HFFc6 (cell line): ENCODE data around the gene MBNL2. TPM values are rescaled to one million over a fixed set of nuclear protein-coding genes. Genes with fewer than 3 reads are reported as not detected.

Experiments used
- DNase-seq: peaks from one replicate; pipeline ENCODE4 v3.0.0-alpha.2; 2018
- H3K27ac Mint-ChIP-seq: 2 replicates; pipeline ENCODE4 v1.8.0; 2020; ENCODE audit warnings: mild to moderate bottlenecking, mixed read lengths
- H3K27me3 Mint-ChIP-seq: 2 replicates; pipeline ENCODE4 v1.8.0; 2021; ENCODE audit warnings: mild to moderate bottlenecking, moderate library complexity, mixed read lengths; ENCODE audit not compliant: insufficient read depth
- H3K36me3 Mint-ChIP-seq: 2 replicates; pipeline ENCODE4 v1.8.0; 2021; ENCODE audit warnings: low read depth, mixed read lengths
- H3K4me1 Mint-ChIP-seq: 2 replicates; pipeline ENCODE4 v1.8.0; 2020; ENCODE audit warnings: low read depth, mixed read lengths
- H3K4me3 Mint-ChIP-seq: 2 replicates; pipeline ENCODE4 v1.8.0; 2020; ENCODE audit warnings: mild to moderate bottlenecking, moderate library complexity, mixed read lengths
- H3K9me3 Mint-ChIP-seq: 2 replicates; pipeline ENCODE4 v1.8.0; 2020; ENCODE audit warnings: mild to moderate bottlenecking, mixed read lengths
- total RNA-seq, 6 experiments: library from RNA; stranded (reverse); fragmentation: NEBNext Ultra II Directional; extraction: Animal tissue kit (Norgen Biotek cat#: 25700); gene quantifications; 2 replicates in 1 of 6; 3 replicates in 5 of 6; pipeline ENCODE4 v1.2.3, GENCODE V29; 2021
- TF ChIP-seq, protein P1 (sequence below): fragments of 200-600 bp; sonication (generic); IDR thresholded peaks from 2 replicates; pipeline ENCODE4 v1.5.0; 2021; ENCODE audit warnings: antibody characterized with exemption, mild to moderate bottlenecking

MBNL2 gene
- total RNA-seq, 6 experiments from 2014 or later, result 78.5 to 138 (median 99.8) TPM

DNA sequence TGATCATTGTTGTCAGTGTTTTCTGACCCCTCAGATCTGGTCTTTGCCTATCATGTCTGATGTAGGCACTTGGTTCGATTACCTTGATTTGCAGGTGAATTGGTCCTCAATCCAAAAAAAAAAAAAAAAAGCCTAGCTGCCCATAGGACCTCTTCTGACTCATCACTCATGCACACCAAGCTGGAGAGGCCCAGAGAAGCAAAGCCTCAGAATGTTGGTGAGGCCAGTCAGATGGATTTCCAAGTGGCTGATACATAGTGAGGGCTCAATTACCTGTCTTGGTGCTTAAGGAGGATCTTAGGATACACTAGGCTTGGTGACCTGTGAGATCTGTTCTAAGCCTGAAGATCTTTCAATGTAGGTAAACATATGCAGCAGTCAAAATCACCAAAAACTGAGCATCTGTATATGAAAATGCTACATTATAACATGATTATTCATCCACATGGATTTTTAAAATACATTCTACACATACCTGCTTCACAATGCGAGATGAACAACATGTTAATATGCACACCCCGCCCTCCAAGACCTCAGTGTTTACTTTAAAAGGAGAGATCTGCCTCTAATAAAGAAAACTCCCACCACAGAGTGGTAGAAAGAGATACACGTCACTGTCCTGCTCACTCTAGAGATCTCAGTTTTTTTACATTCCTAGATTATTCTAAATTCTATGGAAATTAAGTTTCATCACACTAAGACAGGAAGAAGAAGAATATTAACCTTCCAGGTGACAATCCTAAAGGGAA lies 132.0 kb downstream of the MBNL2 start:
- Mint-ChIP-seq H3K27me3 (peaks cover 3% of the 10 kb centered on the region), H3K4me1 (peaks cover 25% of the 10 kb centered on the region), H3K27ac (peak overlapping the region; percentile 52), H3K4me3 (no peak overlapping the region), H3K9me3 (no peaks in the 10 kb centered on the region; the same call in 1 of the 2 replicates), H3K36me3 (peaks cover 68% of the 10 kb centered on the region)
- TF ChIP-seq, protein P1, sequence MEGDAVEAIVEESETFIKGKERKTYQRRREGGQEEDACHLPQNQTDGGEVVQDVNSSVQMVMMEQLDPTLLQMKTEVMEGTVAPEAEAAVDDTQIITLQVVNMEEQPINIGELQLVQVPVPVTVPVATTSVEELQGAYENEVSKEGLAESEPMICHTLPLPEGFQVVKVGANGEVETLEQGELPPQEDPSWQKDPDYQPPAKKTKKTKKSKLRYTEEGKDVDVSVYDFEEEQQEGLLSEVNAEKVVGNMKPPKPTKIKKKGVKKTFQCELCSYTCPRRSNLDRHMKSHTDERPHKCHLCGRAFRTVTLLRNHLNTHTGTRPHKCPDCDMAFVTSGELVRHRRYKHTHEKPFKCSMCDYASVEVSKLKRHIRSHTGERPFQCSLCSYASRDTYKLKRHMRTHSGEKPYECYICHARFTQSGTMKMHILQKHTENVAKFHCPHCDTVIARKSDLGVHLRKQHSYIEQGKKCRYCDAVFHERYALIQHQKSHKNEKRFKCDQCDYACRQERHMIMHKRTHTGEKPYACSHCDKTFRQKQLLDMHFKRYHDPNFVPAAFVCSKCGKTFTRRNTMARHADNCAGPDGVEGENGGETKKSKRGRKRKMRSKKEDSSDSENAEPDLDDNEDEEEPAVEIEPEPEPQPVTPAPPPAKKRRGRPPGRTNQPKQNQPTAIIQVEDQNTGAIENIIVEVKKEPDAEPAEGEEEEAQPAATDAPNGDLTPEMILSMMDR, result no peak
- DNase-seq, result peak; percentile 67

DNA sequence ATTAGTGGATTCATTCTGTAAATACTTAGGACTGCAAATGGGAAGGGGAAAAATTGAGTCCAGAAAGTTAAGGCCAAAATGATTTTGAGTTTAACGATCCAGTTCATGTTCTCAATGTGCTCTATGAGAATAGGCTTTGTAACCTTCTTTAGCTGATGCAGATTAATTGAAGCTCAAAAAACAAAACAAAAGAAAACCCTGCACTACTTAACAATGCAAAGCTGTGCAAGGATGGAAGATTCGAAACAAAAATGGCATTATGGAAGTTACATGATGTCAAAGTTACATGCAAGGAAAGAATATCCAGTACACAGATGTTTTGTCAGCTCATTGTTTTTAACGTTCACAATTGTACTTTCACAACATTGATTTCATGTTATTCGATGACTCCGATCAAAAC lies 132.7 kb downstream of the MBNL2 start:
- Mint-ChIP-seq H3K27me3 (peaks cover 3% of the 10 kb centered on the region), H3K36me3 (peaks cover 61% of the 10 kb centered on the region)

GRCh38 chr13:97356592-97356991 lies 134.5 kb downstream of the MBNL2 start:
- Mint-ChIP-seq H3K27me3 (peaks cover 8% of the 10 kb centered on the region), H3K4me1 (peaks cover 41% of the 10 kb centered on the region), H3K27ac (no peak overlapping the region), H3K36me3 (peaks cover 53% of the 10 kb centered on the region), H3K4me3 (no peak overlapping the region), H3K9me3 (no peaks in the 10 kb centered on the region)
- TF ChIP-seq, protein P1, result no peak
- DNase-seq, result no peak

More for the DNA sequence above, 132.7 kb downstream of the MBNL2 start:
- no peak for DNase-seq
- Mint-ChIP-seq H3K4me3 (no peak overlapping the region), H3K4me1 (peaks cover 32% of the 10 kb centered on the region), H3K9me3 (no peaks in the 10 kb centered on the region; the same call in 1 of the 2 replicates), H3K27ac (peak overlapping the region; percentile 52)
- TF ChIP-seq, protein P1, result no peak

DNA sequence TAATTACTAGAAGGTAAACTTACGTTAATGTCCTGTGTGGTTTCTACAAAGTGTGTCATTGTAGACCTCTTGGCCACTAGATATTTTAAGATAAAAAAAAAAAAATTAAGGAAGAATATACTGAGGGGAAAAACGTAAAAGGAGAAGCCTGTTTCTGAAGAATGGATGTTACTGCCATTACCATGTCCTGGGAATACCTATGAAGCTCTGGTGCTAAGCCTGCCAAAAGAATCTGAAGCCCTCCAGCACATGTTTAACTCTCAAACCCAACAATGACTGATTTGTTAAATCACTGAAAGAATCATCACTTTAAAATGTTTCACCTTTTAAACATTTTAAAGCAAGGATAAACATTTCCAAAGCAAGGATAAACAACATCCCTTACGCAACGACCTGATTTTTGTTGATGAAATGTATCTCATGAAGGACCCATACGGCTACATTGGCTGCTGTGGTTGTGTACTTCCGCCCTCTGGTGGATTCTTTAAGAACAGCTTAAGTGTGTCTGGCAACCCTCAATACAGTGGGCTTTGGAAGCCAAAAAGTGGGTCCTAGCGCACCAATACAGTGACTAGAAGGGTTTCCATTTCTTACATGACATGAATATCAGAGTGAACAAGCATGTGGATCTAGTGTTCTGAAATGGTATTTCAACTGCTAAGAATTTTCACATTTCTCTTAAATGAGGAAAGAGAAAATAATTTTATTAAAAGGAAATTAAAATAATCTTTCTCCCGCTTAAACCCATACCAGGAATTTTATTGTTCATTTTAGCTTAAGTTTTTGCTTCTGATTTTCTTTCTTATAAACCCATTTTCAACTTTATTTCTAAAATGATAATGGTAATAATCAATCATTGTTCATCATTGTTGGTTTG lies 137.3 kb downstream of the MBNL2 start:
- DNase-seq, result peak; percentile 69
- H3K4me1 Mint-ChIP-seq, result peaks cover 46% of the 10 kb centered on the region
- peaks cover 10% of the 10 kb centered on the region for H3K27me3 Mint-ChIP-seq
- H3K36me3 Mint-ChIP-seq, result peaks cover 64% of the 10 kb centered on the region
- TF ChIP-seq, protein P1, result peak; percentile 95
- no peaks in the 10 kb centered on the region for H3K9me3 Mint-ChIP-seq
- H3K4me3 Mint-ChIP-seq, result no peak overlapping the region
- peak overlapping the region; percentile 70 for H3K27ac Mint-ChIP-seq

- Mint-ChIP-seq H3K27ac (no peak overlapping the region), H3K4me3 (no peak overlapping the region), H3K4me1 (peaks cover 40% of the 10 kb centered on the region), H3K9me3 (no peaks in the 10 kb centered on the region), H3K27me3 (peaks cover 10% of the 10 kb centered on the region), H3K36me3 (peaks cover 55% of the 10 kb centered on the region)
- TF ChIP-seq, protein P1, result no peak
- DNase-seq, result no peak
These were observed 138.5 kb downstream of the MBNL2 start for GRCh38 chr13:97360610-97361009.
